Inferior parietal cortex (tissue), 1 donor: ENCODE measurements around the gene GBP1.

Experiments used
- DNase-seq: peaks from one replicate; pipeline ENCODE4 v3.0.0-alpha.2; 2016; ENCODE audit errors: extremely low spot score

The GBP1 gene

GRCh38 chr1:89008511-89008910 is 56.5 kb downstream of the GBP1 start:
- DNase-seq = no peak

- DNase-seq = no peak
Measured at GRCh38 chr1:89005286-89006151, 59.5 kb downstream of the GBP1 start.
